HepG2 (cell line): ENCODE measurements around the gene CTNNA3.

Experiments used
- CTCF ChIP-seq: sonication (generic); formaldehyde crosslinking; IDR thresholded peaks from 2 replicates; pipeline ENCODE4 v1.5.0; 2020; ENCODE audit warnings: mild to moderate bottlenecking, missing genetic modification reagents, moderate library complexity
- EZH2 ChIP-seq: conservative IDR thresholded peaks from 2 replicates; pipeline ENCODE4 v1.6.1; 2012; ENCODE audit warnings: mild to moderate bottlenecking, low read depth, low read length, moderate library complexity
- HNRNPLL ChIP-seq: fragments of 200-400 bp; formaldehyde crosslinking; IDR thresholded peaks from 2 replicates; pipeline ENCODE4 v1.6.1; 2017; ENCODE audit warnings: mild to moderate bottlenecking, low read depth, low read length; ENCODE audit not compliant: poor library complexity, severe bottlenecking
- REST ChIP-seq, 2 experiments: IDR thresholded peaks; 2 replicates each; pipeline ENCODE4 v1.6.1; 2011 to 2012; ENCODE audit warnings: low read length in 2 of 2, borderline replicate concordance in 1 of 2, low read depth in 1 of 2, mild to moderate bottlenecking in 1 of 2, moderate library complexity in 1 of 2
- SNRNP70 ChIP-seq: fragments of 200-400 bp; formaldehyde crosslinking; IDR thresholded peaks from 2 replicates; pipeline ENCODE4 v1.6.1; 2017; ENCODE audit warnings: mild to moderate bottlenecking, low read depth, low read length, moderate library complexity
- YY1 ChIP-seq: IDR thresholded peaks from 2 replicates; pipeline ENCODE4 v1.6.1; 2011; ENCODE audit warnings: low read length, low read depth, moderate library complexity, mild to moderate bottlenecking; ENCODE audit not compliant: insufficient read depth, insufficient replicate concordance
- ZBTB7A ChIP-seq: sonication (generic); formaldehyde crosslinking; IDR thresholded peaks from 2 replicates; pipeline ENCODE4 v1.8.0; 2022; ENCODE audit warnings: mild to moderate bottlenecking, missing genetic modification reagents
- ZNF10 ChIP-seq: sonication (generic); formaldehyde crosslinking; IDR thresholded peaks from 2 replicates; pipeline ENCODE4 v1.4.0; 2020; ENCODE audit warnings: mild to moderate bottlenecking, low read depth, missing genetic modification reagents, borderline replicate concordance
- ZNF335 ChIP-seq: sonication (generic); formaldehyde crosslinking; IDR thresholded peaks from 2 replicates; pipeline ENCODE4 v1.4.0; 2020; ENCODE audit warnings: missing genetic modification reagents
- ZNF343 ChIP-seq: sonication (generic); formaldehyde crosslinking; IDR thresholded peaks from 2 replicates; pipeline ENCODE4 v1.4.0; 2020; ENCODE audit warnings: mild to moderate bottlenecking, missing genetic modification reagents
- ZNF432 ChIP-seq: sonication (generic); formaldehyde crosslinking; IDR thresholded peaks from 2 replicates; pipeline ENCODE4 v1.5.0; 2020; ENCODE audit warnings: missing genetic modification reagents, mild to moderate bottlenecking, borderline replicate concordance
- ZNF557 ChIP-seq: sonication (generic); formaldehyde crosslinking; IDR thresholded peaks from 2 replicates; pipeline ENCODE4 v1.4.0; 2020; ENCODE audit warnings: missing genetic modification reagents
- TF ChIP-seq, protein P1 (sequence below): sonication (generic); formaldehyde crosslinking; IDR thresholded peaks from 2 replicates; pipeline ENCODE4 v1.8.1; 2022; ENCODE audit warnings: low read depth, mild to moderate bottlenecking, missing genetic modification reagents

DNA sequence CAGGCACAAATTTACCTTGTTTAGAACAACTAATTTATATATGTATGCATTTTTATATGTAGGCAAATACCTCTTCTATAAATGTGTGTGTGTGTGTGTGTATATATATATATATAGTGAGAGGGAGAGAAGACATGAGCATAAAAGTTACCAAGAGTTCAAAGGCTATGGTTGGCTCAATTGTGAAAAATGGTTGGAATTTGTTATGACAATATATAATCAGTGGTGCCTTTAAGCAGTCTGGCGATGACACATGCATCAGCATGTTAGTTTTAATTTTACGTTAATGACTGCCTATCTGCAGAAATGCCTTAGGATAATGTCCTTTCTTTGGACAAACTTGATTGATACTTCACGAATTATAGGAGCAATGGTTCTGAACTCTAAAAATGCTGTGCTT lies 1750.9 kb downstream of the CTNNA3 start:
- TF ChIP-seq CTCF (CRISPR knock-in tag) = no peak
- TF ChIP-seq, protein P1, sequence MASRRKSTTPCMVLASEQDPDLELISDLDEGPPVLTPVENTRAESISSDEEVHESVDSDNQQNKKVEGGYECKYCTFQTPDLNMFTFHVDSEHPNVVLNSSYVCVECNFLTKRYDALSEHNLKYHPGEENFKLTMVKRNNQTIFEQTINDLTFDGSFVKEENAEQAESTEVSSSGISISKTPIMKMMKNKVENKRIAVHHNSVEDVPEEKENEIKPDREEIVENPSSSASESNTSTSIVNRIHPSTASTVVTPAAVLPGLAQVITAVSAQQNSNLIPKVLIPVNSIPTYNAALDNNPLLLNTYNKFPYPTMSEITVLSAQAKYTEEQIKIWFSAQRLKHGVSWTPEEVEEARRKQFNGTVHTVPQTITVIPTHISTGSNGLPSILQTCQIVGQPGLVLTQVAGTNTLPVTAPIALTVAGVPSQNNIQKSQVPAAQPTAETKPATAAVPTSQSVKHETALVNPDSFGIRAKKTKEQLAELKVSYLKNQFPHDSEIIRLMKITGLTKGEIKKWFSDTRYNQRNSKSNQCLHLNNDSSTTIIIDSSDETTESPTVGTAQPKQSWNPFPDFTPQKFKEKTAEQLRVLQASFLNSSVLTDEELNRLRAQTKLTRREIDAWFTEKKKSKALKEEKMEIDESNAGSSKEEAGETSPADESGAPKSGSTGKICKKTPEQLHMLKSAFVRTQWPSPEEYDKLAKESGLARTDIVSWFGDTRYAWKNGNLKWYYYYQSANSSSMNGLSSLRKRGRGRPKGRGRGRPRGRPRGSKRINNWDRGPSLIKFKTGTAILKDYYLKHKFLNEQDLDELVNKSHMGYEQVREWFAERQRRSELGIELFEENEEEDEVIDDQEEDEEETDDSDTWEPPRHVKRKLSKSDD (CRISPR knock-in tag) = no peak
- TF ChIP-seq SNRNP70 = no peak
- TF ChIP-seq ZNF557 (CRISPR knock-in tag) = no peak
- TF ChIP-seq EZH2 = no peak
- TF ChIP-seq ZNF343 = no peak
- no peak for TF ChIP-seq ZNF335 (CRISPR knock-in tag)
- TF ChIP-seq ZBTB7A (CRISPR knock-in tag) = no peak
- no peak for TF ChIP-seq HNRNPLL
- no peak for TF ChIP-seq REST (IDR thresholded peaks at IDR 0.05; ENCODE audit: borderline replicate concordance in 1 of 2, low read depth in 1 of 2, low read length in 2 of 2)
- TF ChIP-seq YY1 = no peak
- TF ChIP-seq ZNF432 (CRISPR knock-in tag) = no peak
- no peak for TF ChIP-seq ZNF10 (CRISPR knock-in tag)
